Breast epithelium (tissue), 3 donors: ENCODE data around the gene SAMD3.
"Not testable (repeated sequence)": the region's sequence is repeated elsewhere in the genome, so short reads cannot be mapped to it uniquely, and the experiment has no call there.

Experiments
- POLR2A ChIP-seq: fragments of 450-650 bp; IDR thresholded peaks from one replicate; pipeline ENCODE4 v1.6.1; 2016; ENCODE audit warnings: antibody characterized with exemption, mild to moderate bottlenecking, moderate library complexity
- TF ChIP-seq, protein P1 (sequence below), 3 donors: fragments of 450-650 bp; IDR thresholded peaks; one replicate each; pipeline ENCODE4 v1.5.1; 2016 to 2017; ENCODE audit warnings: antibody characterized with exemption in 3 of 3, mild to moderate bottlenecking in 3 of 3, moderate library complexity in 3 of 3

DNA sequence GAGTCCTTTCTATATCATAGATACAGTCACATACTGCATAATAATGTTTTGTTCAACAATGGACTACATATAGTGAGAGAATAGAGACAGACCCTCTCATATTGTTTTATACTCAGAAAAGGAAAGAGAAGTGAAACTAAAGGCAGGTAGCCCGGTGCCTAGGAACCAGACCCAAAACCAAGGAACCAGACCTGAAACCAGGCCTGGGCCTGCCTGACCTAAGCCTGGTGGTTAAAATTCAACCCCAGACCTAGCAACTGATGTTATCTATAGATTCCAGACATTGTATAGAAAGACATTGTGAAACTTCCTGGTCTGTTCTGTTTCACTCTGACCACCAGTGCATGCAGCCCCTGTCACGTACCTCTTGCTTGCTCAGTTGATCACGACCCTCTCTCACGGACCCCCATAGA lies 37.3 kb upstream of the SAMD3 start:
- TF ChIP-seq, protein P1, sequence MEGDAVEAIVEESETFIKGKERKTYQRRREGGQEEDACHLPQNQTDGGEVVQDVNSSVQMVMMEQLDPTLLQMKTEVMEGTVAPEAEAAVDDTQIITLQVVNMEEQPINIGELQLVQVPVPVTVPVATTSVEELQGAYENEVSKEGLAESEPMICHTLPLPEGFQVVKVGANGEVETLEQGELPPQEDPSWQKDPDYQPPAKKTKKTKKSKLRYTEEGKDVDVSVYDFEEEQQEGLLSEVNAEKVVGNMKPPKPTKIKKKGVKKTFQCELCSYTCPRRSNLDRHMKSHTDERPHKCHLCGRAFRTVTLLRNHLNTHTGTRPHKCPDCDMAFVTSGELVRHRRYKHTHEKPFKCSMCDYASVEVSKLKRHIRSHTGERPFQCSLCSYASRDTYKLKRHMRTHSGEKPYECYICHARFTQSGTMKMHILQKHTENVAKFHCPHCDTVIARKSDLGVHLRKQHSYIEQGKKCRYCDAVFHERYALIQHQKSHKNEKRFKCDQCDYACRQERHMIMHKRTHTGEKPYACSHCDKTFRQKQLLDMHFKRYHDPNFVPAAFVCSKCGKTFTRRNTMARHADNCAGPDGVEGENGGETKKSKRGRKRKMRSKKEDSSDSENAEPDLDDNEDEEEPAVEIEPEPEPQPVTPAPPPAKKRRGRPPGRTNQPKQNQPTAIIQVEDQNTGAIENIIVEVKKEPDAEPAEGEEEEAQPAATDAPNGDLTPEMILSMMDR (IDR thresholded peaks at IDR 0.05) = not testable (repeated sequence)
- TF ChIP-seq POLR2A = not testable (repeated sequence)
